NK-92 (cell line): ENCODE results near the gene USP47.
"Not testable (repeated sequence)": the region's sequence is repeated elsewhere in the genome, so short reads cannot be mapped to it uniquely, and the experiment has no call there.

Source experiments
- DNase-seq: peaks from one replicate; lab custom pipeline; 2025; ENCODE audit not compliant: unreplicated experiment; lab: John Stamatoyannopoulos, UW

Gene USP47

GRCh38 chr11:11827272-11827671 lies 14.5 kb upstream of the USP47 start:
- DNase-seq: no peak

- DNase-seq: not testable (repeated sequence)
Measured at GRCh38 chr11:11831406-11831805, 10.4 kb upstream of the USP47 start.

- no peak for DNase-seq
Measured at GRCh38 chr11:11836676-11837231, 5.0 kb upstream of the USP47 start.

DNA sequence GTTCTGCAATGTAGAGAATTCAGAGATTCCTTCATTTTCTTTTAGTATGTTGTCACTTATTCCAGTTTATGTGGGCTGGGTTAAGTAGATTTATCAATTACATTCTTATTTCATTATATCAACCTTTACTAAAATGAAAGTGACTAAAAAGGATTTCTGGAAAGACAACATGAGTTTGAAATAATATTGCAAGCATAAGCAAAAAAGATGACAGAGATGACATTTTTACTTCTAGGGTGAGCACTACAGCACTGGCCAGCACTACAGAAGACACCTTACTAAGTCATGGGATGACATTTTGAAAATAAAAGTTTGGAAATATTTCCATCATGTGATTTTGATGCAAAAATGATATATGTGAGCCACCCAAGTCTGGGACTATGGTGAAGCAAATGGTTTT lies 2.1 kb upstream of the USP47 start:
- DNase-seq: no peak

- DNase-seq: no peak
Measured at GRCh38 chr11:11841116-11841722, 553 bp upstream of the USP47 start.

- no peak for DNase-seq
Measured at GRCh38 chr11:11842421-11843008, 743 bp downstream of the USP47 start.

GRCh38 chr11:11843211-11843621 lies 1.4 kb downstream of the USP47 start:
- no peak for DNase-seq

GRCh38 chr11:11843642-11844041 lies 1.9 kb downstream of the USP47 start:
- no peak for DNase-seq

GRCh38 chr11:11844272-11844671 lies 2.5 kb downstream of the USP47 start:
- no peak for DNase-seq

- no peak for DNase-seq
Measured at GRCh38 chr11:11845071-11845470, 3.3 kb downstream of the USP47 start.

- no peak for DNase-seq
Measured at GRCh38 chr11:11845551-11845950, 3.8 kb downstream of the USP47 start.

DNA sequence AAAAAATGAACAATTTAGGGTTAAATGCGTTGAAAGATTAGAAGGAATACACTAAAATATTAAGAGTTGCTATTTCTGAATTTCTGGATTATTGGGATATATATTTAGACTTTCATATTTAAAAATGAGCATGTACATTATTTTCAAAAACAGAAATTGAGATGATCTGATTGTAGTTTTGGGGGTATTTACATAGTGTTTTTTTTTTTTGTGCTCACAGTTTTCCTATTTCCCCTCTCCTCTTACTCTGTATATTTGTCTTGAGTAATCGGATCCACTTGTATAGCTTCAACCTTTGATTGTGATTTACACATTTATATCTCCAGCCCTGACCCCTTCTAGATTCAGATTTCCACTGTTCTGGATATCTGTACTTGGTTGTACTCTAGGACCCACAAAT lies 5.3 kb downstream of the USP47 start:
- no peak for DNase-seq

DNA sequence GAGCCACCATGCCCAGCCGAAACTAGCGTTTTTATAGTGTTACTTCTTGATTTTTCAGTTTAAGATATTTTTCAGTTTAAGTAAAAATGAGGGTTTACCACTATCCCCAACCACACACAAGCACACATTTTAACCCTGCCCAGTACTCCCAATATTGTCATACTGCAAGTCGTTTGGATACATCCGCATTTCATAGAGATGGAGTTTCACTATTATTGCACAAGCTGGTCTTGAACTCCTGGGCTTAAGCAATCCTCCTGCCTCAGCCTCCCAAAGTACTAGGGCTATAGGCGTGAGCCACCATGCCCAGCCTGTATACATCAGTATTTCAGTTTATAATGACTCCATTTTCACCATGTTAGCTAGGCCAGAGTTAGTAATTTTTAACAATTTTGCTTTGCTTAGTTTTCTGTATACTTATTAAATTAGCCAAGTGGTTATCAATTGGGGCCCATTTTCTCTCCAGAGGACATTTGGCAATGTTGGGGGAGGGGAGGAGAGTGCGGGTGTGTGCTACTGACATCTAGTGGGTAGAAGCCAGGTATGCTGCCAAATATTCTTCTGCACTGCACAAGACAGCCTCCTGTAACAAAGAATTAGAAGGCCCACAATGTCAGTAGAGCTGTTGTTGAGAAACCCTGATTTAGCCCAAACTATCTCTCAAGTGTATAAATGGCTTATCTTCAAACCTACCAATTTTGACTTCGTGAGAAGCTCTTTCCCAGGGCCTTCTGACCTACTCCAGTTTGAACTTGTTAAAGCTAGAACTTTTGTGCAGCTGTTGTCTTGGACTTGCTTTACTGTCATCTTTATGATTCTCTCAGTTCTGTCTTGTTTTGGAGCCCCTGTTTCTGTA lies 7.3 kb downstream of the USP47 start:
- DNase-seq: no peak

DNA sequence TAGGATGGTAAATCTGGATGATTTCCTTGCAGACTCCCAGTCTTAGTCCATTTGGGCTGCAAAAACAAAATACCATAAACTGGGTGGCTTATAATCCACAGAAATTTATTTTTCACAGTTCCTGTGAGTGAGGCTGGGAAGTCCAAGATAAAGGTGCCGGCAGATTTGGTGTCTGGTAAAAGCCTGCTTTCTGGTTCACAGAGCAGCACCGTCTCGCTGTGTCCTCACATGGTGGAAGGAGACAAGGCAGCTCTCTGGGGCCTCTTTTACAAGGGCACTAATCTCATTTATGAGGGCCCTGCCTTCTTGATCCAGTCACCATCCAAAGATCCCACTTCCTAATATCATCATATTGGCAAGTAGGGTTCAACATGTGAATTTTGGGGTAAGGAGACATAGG lies 8.9 kb downstream of the USP47 start:
- no peak for DNase-seq

DNA sequence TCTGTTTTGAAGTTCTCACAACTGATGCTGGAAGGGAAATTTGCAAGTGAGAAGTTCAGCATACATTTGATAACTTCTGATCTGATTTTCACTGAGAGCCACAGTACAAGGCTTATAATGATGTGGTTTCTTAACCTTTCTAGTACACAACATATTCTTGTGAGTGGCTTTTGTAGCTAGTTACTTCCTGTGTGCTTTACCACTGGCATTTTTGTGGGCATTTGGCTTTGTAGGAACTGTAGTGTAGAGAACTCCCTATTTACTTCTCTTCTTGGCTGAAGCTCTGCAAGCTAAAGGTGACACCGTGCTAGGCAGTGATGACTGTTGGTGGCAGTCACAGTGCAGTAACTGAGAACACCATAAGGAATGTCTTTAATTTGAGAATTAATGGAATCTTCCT lies 14.9 kb downstream of the USP47 start:
- no peak for DNase-seq

- DNase-seq: no peak
Measured at GRCh38 chr11:11857769-11858168, 16.0 kb downstream of the USP47 start.

GRCh38 chr11:11858676-11859075 lies 16.9 kb downstream of the USP47 start:
- DNase-seq: no peak

GRCh38 chr11:11860103-11860979 lies 18.6 kb downstream of the USP47 start:
- no peak for DNase-seq

DNA sequence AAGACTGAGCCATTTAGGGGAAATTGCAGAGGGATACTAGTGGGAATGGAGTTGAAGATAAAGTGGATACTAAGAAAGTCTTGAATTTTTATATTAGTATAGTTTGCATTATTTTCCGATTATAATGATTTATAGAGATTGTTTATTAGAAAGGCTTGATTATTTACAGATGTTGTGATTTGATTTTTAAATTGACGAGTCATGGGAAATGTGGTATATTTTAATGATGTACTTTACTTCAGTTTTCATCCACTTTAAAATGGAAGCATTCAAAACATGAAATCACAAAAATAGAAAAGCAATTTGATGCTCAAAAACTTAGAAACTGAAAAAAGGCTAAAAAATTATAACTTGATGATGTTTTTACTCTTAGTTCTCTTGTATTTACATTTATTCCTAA lies 21.2 kb downstream of the USP47 start:
- DNase-seq: no peak

DNA sequence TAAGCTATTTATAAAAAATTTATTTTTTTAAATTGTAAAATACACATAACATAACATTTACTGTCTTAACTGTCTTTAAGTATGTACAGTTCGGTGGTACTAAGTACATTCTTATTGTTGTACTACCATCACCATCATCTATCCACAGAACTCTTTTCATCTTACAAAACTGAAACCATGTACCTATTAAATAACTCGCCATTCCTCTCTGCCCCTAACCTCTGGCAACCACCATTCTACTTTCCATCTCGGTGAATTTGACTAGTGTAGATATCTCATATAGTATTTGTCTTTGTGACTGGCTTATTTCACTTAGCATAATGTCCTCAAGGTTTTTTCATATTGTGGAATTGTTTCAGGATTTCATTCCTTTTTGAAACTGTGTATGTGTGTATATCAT lies 22.6 kb downstream of the USP47 start:
- DNase-seq: no peak

DNA sequence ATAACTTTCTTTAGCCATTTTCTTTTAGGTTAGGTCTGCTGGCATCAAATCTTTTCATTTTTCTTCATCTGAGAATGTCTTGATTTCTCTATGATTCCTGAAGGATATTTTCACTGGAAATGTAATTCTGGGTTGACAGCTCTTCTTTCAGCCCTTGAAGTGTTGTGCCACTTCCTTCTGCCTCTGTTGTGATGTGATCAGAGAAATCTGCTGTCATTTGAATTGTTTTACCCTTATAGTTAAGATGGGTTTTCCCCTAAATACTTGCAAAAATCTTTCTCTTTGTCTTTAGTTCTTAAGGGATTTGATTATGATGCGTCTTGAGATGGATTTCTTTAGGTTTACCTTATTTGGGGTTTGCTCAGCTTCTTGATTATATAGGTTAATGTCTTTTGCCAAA lies 23.0 kb downstream of the USP47 start:
- no peak for DNase-seq
